Fibroblast of skin of abdomen (primary cell): ENCODE measurements around the gene MEF2C.

ENCODE experiments used
- DNase-seq: peaks from one replicate; pipeline ENCODE4 v3.0.0-alpha.2; 2013

The MEF2C gene

DNA sequence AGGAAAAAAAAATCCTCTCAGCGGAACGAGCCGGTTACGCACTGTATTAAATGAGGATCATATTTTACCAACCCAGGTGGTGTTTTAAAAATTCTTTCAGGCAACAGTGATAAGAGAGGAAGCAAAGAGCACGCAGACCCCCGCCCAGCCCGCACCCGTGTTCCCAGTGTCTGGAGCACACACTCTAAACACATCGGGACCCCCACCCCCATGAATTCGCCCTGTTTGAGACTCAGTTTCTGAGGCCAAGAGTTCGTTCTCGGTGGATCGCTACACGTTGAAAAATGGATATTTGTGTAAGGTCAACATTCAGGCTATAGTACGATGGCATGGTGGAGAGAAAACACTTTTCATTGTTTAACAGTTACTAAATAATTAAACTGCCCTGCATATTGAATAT, 196.3 kb downstream of the MEF2C start:
- DNase-seq = no peak

DNA sequence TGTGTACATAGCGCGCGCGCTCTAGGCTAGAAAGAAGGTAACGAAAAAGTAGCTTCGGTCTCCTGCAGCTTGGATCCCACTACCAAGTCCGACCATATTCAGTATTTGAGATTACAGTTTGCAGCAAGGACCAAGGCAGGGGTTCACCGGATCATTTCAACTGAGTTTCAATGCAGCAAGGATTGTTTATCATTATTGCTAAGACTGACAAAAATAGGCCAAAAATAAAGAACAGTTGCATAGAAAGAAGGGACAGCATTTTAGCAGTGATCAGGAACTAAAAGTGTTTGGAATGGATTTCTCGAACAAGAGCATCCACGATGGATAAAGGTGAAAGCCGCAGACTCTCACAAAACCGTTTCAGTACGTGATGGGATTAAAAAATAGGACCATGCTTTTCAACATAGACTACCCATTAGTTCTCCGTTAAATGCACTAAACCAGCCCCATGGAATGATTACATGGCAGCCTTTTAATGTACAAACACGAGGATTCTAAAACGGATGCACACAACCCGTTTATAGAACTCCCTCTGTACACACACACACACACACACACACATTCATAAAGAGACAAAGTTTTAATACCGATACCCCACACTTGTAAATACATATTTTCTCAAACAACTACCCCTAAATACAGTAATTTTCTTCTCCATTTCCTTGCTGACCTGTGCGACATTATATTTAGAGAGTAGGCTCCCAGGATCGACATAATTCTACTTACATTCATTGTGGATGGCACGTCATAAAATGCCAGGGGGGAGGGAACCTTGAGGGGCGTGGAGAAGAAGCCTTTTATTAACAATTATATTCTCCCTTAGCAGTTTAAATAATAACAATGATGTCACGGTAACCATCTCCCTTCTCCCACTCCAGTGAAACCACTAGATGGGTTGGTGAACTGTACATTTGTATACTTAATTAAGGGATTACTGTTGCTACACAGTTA, 197.1 kb downstream of the MEF2C start:
- no peak for DNase-seq

DNA sequence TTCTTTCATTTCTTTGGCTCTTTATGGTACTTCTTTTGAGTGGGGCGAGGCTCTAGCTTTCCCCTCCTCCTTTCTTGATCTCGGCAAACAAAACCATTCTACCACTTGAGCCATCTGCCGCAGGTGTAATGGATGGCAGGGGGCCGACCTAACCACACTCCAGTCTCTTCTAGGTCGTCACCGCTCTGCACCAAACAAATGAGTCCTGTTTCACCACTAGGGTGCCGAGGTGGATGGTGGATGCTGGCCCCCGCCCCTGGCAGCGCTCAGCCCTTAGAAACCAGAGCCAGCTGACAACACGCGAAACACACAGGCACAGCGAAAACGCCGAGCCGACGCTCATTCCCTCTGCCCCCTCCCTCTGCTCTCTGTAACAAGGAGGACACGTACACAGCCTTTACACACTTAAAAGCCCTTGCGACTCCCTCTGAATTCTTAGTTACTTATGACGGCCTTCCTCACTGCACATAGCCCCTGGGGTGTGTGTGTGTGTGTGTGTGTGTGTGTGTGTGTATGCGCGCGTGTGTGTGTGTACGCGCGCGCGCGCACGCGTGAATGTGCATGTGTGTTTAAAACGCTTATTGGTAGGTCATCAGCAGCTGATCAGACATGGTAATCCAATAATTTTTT, 199.4 kb downstream of the MEF2C start:
- DNase-seq = no peak

DNA sequence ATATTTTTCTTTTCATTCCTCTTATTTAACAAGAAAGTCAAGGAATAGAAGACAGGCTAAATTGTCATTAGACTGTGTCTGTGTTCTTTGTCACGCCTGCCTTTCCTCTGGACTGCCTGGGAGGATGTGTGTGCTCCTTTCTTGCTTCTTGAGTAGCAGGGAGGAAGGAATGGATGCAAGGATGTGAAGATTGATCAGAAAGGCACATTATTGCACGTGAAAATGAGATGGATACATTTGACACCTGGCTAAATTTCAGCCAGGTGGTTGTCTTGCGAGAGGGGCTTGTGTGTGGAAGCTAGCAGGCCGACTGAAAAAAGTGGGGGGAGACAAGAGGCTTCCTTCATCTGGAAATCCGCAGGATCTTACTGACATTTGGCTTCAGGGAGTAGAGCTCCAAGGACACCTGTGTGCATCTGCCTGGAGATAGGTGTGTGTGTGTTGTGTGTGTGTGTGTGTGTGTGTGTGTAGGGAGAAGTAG, 200.1 kb downstream of the MEF2C start:
- no peak for DNase-seq

DNA sequence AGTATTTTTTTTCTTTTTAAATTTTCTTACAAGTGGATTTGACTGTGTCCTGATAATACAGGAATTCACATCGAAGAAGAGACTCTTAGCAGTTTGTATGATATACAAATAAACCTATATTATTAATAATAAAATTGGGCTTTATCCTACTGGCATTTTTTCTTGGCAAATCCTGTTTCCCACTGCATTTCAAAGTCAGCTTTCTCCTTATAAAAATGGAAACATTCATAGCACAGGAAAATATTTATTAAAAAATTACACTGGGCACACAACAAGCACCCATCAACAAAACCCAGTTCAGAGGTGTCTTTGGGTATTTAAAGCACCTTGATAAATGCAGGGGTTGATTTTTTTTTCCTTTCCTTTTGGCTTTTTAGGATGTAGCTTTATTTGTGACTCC, 200.9 kb downstream of the MEF2C start:
- DNase-seq = no peak

DNA sequence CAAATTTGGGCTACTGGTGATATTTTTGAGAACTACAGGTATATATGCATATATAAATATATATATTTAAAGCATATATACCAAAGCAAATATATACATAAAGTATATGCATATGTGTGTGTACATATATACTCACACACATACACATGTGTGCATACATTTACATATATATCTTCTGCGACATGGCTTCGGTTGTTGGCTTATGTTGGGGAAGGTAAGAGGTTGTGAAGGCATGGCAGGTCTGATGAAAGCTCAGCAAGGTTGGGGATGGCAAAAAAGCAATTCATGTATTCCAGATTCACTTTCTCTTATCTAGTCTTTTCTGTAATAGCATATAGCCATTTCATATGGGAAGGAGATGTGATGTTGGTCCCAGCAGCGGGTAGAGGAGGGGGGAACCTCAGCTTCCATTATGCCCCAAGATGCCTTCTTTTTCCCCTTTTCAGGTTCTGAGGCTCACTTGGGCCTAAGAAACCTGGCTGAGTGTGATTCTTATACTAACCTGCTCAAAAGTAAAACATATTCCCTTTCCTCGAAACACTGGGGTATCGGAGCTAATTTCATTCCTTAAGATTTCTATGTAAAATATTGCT, 201.7 kb downstream of the MEF2C start:
- no peak for DNase-seq

DNA sequence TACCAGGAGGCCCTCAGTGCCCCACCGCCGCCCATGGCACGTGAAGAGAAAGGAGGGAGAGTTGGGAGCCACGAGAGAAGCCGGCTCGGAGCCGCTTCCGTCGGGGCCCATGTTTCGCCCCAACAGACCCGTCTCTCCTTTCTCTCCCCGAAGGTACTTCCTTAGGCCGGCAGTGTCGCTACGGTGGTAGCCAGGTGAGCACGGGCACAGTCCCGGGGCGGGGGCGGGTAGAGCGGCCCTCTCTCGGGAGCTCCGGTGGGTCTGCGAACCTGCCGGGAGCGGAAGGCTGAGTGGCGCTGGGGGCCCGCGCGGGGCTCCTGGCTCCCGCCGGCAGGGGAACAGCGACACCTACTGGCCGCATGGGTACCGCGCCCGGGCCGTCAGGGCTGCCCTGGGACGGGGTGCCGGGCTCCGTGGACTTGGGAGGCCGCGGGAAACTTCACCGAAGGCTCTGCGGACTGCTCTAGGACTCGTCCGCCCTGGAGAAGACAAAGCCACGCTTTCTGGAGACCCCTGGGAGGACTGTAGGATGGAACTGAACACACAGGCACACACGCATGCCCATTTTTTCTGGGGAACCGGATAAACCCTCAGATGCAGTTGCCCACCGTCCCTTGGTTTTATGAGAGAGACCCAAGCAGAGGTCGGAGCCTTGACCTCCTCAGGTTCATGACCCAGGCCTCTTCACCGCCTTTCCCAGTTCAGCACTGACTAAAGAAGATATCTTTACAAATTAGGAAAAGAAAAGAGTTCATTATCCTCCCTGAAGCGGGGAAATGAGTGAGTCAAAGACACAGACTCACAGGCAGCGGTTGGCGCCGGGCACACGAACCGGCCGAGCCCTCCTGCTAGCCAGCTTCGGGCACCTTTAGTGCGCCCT, 202.5 kb downstream of the MEF2C start:
- peak; percentile 29 for DNase-seq

DNA sequence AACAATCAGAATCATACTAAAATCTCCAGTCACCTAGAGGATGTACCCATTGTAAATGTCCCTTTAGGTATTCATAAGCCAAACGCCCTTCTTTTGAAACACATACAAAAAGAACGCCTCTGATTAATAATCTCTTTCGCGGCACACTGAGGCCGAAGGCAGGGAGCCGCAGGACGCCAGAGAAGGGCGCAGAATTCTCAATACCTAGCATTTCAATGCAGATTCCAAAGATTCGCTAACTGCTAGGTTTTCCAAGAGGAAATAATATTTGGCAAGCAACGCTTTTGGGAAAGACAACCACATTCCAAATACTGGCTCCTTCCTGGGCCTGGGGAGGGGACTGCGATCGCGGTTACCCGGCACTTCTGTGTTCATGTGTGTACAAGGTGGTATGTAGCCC, 203.3 kb downstream of the MEF2C start:
- DNase-seq = no peak

DNA sequence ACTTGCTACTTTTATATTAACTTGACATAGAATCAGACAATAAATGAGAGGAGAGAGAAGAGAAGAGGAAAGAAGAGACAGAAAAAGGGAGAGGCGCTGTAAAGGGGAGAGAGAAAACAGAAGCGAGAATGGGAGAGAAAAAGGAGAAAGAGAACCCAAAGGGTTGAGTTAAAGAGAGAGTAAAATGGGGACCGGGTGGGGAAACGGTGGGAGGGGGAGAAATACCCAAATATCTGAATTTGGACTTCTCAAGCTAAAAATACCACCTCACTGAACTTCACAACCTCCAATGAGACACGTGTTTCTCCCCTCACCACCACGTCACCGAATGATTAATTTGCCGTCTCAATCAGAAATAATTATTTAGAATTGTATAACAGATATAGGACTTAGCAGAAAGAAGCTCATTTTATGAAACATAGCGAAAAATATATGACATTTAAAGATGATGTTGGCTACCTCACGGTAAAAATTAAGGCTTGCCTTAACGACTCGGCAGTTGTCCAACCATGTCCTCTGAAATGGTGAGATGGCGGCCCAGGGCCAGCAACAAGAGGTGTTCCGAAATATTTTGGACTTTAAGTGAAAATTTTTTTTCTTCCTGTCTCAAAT, 204.1 kb downstream of the MEF2C start:
- no peak for DNase-seq

DNA sequence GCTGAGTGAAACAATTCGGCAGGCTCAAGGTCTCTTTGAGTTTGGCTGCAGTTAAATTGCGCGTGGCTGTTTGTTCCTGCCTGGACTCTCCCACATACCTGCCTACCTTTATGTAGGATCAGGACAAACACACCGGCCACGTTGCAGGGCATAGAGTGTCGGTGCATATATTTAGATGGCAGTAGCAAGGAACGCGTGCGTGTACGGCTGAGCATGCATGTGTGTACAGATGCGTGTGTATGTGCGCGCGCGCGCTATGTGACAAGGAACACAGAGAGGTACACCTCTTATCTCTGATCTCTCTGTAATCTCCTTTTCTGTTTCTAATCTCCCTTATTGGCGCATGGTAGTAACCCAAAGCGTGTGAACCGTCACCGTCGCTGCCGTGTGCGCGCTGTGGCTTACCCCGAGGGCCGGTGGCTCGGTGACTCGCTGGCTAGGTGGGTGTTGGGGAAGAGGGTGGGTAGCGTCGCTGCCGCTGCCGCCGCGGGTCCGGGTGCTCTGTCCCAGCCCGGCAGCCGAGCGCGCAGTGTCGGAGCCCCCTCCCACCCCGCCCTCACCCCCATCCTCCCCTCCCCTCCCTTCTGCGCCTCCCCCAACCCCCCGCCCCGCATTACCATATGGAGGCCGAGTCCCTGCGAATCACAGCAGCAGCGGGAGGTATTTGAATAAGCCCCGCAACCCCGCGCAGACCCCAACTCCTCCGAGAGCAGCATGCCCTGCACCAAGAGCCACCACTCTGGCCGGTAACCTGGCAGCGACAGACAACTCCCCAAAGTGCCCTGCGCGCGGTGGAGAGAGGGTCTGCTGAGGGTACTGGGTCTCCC, 204.8 kb downstream of the MEF2C start:
- no peak for DNase-seq

DNA sequence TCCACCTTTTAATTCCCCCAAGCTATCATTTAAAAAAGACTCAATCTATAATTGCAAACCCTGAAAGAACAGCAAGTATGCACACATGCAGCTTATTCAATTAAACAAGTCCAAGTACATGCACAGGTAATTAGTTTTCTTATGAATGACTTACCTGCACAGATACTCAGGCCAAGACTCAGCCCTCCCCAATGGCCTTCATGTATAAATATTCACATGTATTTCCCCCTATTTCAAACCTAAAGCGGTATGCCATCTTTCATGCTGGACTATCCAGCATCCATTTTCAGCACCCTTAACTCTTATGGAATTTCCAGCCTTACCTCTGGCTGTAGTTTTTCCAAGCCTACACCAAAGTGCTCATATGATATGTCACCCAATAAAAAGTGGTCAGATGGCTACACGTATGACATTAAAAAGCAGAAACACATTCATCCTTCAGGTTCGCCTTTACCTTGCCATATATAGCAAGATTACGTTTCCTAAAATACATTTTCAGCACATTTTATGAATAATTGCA, 205.5 kb downstream of the MEF2C start:
- DNase-seq = no peak

DNA sequence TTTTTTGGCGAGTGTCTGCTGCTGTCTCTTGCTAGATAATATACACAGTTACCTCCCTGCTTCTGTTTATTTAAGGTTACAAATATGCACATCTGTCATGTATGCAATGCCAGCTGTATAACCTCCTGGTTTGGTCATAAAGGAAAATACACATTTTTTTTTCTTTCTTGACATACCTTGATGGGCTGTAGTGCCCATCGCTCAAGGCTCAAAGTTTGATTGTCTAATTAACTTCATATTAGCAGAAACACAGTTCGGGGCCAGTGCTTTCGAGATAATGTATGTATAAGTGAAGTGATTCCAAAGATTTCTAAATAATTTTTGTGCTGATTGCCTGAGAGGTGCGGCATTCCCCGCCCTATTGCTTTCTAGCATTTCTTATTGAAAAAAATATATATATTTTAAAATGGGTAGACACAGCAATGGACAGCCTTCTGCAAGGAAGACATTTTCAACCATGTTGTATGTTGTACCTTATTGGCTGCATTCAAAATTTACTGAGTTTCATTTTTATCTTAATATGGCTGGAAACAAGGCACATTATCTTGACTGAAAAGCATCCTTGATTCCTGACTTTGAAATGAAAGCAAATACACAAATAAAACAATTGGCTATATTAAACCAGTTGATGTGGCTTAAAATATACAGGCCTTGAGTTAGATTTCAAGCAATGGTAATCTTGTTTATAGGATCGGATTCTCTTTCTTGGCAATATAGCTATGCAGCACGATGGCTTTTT, 206.2 kb downstream of the MEF2C start:
- DNase-seq = no peak

DNA sequence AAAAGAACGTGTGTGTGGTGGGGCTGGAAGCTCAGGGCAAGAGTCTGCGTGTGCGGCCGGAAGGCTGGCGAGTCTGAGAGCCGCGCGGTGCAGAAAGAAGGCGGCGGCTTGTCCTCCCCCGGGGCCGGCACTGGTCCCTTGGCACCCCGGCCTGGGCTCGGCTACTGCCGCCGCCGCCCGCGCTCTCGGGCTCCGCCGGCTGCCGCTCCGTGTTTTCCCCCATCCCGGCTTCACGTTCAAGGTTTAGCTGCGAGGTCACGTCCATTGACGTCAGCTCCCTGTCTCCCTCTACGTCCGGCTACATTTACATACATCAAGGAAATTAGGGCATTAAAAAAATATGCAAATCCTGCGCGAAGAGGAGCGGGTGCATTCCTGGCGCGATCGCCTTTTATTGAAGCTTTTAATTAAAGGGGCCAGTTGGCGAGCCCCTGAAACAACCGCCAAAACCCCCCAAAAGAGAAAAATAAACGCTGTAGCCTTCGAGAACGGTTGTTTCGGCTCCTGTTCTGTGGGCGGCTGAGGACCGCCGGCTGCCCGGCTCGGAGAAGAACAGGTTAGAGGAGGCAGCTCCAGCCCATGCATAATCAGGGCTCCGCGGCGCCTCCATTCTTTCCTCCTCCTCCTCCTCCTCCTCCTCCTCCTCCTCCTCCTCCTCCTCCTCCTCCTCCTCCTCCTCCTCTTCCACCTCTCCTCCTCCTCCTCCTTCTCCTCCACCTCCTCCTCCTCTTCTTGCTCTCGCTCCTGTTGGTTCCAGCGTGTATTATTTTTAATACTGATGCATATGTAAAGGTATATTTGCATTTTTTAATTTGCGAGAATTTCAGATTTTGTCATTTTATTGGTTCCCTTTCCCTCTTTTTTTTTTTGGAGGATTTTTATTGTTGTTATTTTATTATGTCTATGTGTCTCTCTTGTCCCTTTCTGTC, 207.0 kb downstream of the MEF2C start:
- DNase-seq = peak; percentile 39

DNA sequence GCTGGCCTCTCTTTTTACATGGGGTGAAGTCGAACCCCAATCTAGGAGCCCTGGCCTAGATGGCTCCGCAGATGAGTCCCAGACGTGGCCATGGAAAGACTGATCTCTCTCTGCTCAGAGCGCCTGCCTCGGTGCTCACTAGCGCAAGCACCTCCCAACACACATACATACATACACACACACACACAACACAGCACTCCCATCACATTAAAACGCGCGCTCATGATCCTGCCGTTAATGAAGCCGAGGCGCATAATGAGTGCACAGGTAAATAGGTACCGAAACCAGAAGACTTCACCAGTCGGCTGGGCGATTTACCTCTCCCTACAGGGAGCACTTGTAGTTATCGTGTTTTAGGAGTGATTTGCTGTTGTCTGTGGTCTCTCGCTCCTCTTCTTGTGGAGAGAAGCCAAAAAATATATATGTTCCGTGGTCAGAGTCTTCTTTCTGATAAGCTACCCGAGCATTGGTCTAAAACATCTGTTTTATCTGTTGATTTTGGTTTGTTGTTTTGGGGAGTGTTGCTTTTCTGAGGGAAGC, 207.7 kb downstream of the MEF2C start:
- DNase-seq = no peak

DNA sequence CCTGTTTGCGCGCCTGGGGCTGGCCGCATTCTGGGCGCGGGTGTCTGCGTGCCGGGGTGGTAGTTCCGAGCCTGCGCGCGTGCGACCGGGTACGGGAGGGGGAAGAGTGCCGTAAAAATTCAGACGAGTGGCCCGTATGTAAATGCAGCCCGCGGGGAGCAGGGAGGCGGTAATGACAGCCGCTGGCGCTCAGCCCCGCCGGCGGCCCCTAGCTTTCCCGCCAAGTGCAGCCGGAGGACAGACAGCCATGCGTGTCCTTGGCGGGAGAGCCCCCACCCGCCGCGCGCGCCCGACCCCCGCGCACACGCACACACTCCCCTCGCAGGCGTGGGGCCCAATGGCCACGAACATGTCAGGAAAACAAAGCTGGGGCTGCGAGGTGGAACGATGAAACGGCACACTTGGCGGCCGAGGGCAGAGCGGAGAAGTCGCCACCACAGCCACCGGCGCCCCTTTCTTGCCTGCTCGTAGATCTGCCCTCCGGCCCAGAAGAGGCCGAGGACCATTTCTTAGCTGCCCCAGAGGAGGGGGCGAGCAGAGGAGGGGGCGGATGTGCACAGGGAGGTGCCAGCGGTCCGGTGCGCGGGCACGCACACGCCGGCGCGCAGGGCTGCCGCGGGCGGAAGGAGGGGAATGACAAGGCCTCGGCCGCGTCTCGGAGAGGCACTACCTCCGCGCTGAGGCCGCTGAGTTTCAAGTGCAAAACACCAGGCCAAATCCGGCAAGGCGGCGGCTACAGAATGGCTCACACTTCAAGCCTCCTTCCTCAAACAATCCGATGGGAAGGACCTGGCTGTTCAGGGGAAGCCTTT, 208.4 kb downstream of the MEF2C start:
- DNase-seq = peak; percentile 22

DNA sequence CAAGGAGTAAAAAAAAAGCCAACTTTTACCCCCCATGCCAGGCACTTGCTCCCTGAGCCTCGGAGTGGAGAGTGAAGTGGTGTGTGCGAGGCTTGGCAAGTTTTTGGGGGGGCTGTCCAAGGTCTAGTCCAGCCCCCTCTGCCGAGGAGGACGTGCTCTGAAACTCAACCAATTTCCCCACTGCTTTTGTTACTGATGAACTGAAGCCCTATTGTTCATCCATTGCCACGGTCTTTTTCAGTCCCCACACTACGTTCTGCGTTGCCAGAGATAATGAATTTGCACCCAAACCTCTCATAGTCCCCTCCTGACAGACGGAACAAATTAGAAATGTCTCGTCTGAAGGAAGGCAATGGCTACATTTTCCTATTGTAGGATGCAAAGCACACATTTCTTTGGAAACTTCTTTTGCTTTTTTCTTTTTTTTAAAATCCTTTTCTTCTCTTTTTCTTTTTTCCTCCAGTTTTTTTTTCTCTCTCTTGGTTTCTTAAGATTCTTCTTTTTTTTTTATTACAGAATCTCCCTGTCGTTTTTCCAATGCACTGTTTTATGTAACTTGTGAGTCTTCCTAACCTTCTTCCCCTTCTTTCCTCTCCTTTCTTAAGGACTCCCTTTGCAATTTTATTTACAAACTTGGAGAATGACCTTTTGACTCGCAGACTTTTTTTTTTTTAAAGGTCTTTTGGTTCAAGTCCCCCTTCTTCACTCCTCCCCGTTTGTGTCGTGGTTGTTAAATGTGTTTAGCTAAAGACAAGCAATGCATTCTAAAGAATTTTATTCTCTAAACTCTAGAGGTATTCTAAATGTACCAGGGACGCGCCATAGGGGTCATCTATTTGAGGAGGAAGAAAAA, 209.5 kb downstream of the MEF2C start:
- DNase-seq = no peak
